Suprapubic skin (tissue), 4 donors: ENCODE results near the gene SMIM21.

ENCODE experiments used
- CTCF ChIP-seq, 2 donors: fragments of 200-600 bp in 1 of 2; fragments of 450-650 bp in 1 of 2; sonication (generic) in 1 of 2; IDR thresholded peaks; one replicate each; pipeline ENCODE4 v1.5.1; 2016 to 2019; ENCODE audit warnings: antibody characterized with exemption in 2 of 2, mild to moderate bottlenecking in 1 of 2, moderate library complexity in 1 of 2
- EP300 ChIP-seq: sonication (generic); formaldehyde crosslinking; IDR thresholded peaks from one replicate; pipeline ENCODE4 v1.6.1; 2017; ENCODE audit warnings: antibody characterized with exemption
- POLR2AphosphoS5 ChIP-seq, 3 donors: sonication (generic); formaldehyde crosslinking; IDR thresholded peaks; one replicate each; pipeline ENCODE4 v1.6.1; 2017; ENCODE audit warnings: antibody characterized with exemption in 3 of 3

- TF ChIP-seq EP300, result no peak
- no peak for TF ChIP-seq POLR2AphosphoS5 (IDR thresholded peaks at IDR 0.05)
- TF ChIP-seq CTCF (IDR thresholded peaks at IDR 0.05), result no peak
Observed at GRCh38 chr18:75450906-75451305, 23.4 kb upstream of the SMIM21 start.
